Tibial nerve (tissue), 4 donors: ENCODE data around the gene PSMB2.

ENCODE experiments used
- EP300 ChIP-seq, 2 donors: sonication (generic); formaldehyde crosslinking; IDR thresholded peaks; one replicate each; pipeline ENCODE4 v1.6.1; 2017; ENCODE audit warnings: antibody characterized with exemption in 2 of 2, mild to moderate bottlenecking in 1 of 2
- POLR2A ChIP-seq, 2 donors: fragments of 450-650 bp; IDR thresholded peaks; one replicate each; pipeline ENCODE4 v1.6.1; 2017; ENCODE audit warnings: antibody characterized with exemption in 2 of 2, mild to moderate bottlenecking in 2 of 2, moderate library complexity in 2 of 2
- TF ChIP-seq, protein P1 (sequence below), 5 experiments: fragments of 200-600 bp in 3 of 5; fragments of 450-650 bp in 2 of 5; sonication (generic) in 3 of 5; IDR thresholded peaks; one replicate each; pipeline ENCODE4 v1.5.1; 2016 to 2019; ENCODE audit warnings: antibody characterized with exemption in 5 of 5, mild to moderate bottlenecking in 3 of 5, moderate library complexity in 2 of 5

DNA sequence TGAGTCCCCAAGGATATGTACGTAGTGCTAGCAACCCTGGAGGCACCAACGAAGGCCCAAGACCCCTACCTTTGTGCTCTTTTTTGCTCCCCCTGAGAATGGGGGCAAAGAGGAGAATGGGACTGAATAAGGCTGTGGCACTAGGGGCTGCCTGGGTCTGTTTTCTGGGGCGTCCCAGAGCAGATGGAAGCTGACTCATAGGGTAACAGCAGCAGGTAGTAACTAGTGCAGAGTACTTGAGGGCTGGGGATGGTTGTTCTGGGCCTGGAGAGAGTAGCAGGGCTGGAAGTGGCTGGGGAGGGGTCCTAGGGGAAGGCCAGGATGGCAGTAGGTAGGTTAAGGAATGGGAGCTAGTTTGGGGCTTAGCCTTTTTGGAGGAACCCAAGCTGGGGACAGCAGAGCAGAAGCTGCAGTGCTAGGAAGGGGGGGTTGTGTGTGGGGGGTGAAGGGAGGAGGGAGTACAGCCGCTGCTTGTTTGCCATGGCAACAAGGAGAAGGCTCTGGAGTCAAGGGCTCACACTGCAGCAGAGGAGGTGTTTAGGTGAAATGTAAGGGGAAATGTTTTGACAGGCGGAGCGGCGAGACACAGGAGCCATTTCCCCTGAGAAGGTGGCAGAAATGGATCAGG is 81.9 kb downstream of the PSMB2 start:
- TF ChIP-seq EP300 (IDR thresholded peaks at IDR 0.05) (no peak), POLR2A (IDR thresholded peaks at IDR 0.05) (no peak)
- TF ChIP-seq, protein P1, sequence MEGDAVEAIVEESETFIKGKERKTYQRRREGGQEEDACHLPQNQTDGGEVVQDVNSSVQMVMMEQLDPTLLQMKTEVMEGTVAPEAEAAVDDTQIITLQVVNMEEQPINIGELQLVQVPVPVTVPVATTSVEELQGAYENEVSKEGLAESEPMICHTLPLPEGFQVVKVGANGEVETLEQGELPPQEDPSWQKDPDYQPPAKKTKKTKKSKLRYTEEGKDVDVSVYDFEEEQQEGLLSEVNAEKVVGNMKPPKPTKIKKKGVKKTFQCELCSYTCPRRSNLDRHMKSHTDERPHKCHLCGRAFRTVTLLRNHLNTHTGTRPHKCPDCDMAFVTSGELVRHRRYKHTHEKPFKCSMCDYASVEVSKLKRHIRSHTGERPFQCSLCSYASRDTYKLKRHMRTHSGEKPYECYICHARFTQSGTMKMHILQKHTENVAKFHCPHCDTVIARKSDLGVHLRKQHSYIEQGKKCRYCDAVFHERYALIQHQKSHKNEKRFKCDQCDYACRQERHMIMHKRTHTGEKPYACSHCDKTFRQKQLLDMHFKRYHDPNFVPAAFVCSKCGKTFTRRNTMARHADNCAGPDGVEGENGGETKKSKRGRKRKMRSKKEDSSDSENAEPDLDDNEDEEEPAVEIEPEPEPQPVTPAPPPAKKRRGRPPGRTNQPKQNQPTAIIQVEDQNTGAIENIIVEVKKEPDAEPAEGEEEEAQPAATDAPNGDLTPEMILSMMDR (IDR thresholded peaks at IDR 0.05), result no peak
